HG03103 (cell line): Measurements from ENCODE around the gene CFAP97.
"Not testable (repeated sequence)": the region's sequence is repeated elsewhere in the genome, so short reads cannot be mapped to it uniquely, and the experiment has no call there.

Source experiments
- ATAC-seq: cut with Tn5 transposase; IDR thresholded peaks from one replicate; pipeline ENCODE4 v1.9.1; 2021; ENCODE audit warnings: low read depth; ENCODE audit not compliant: unreplicated experiment

CFAP97 gene

GRCh38 chr4:185144601-185145240 lies 59.1 kb downstream of the CFAP97 start:
- no peak for ATAC-seq

- ATAC-seq, result peak; percentile 12
These were observed 60.2 kb downstream of the CFAP97 start for GRCh38 chr4:185143601-185143969.

GRCh38 chr4:185142912-185143600 lies 60.7 kb downstream of the CFAP97 start, which contains the start of gene SLC25A4:
TSS of gene SLC25A4 (plus strand) at chr4:185143266. CDS start at chr4:185143373, 107 bp downstream.
- ATAC-seq, result peak; percentile 95

- peak; percentile 18 for ATAC-seq
These were observed 61.3 kb downstream of the CFAP97 start for GRCh38 chr4:185142564-185142911.

GRCh38 chr4:185141777-185142176 lies 62.0 kb downstream of the CFAP97 start:
- no peak for ATAC-seq

- no peak for ATAC-seq
These were observed 64.1 kb downstream of the CFAP97 start for GRCh38 chr4:185139736-185140135.

- no peak for ATAC-seq
These were observed 65.6 kb downstream of the CFAP97 start for GRCh38 chr4:185138161-185138560.

- ATAC-seq, result no peak
These were observed 66.4 kb downstream of the CFAP97 start for GRCh38 chr4:185137233-185137925.

- peak; percentile 65 for ATAC-seq
These were observed 69.4 kb downstream of the CFAP97 start for GRCh38 chr4:185134307-185134869.

- ATAC-seq, result no peak
These were observed 75.3 kb downstream of the CFAP97 start for GRCh38 chr4:185128272-185129119.

GRCh38 chr4:185127021-185127925 lies 76.5 kb downstream of the CFAP97 start:
- no peak for ATAC-seq

GRCh38 chr4:185124006-185124405 lies 79.8 kb downstream of the CFAP97 start:
- no peak for ATAC-seq

GRCh38 chr4:185122681-185123345 lies 81.0 kb downstream of the CFAP97 start:
- ATAC-seq, result peak; percentile 55

- ATAC-seq, result no peak
These were observed 83.2 kb downstream of the CFAP97 start for GRCh38 chr4:185120631-185120946.

GRCh38 chr4:185119927-185120630 lies 83.7 kb downstream of the CFAP97 start:
- ATAC-seq, result no peak

GRCh38 chr4:185119467-185119866 lies 84.3 kb downstream of the CFAP97 start:
- ATAC-seq, result not testable (repeated sequence)

- no peak for ATAC-seq
These were observed 84.9 kb downstream of the CFAP97 start for GRCh38 chr4:185118876-185119275.

- ATAC-seq, result no peak
These were observed 86.4 kb downstream of the CFAP97 start for GRCh38 chr4:185117300-185117934.
